Fibroblast of peridontal ligament (primary cell): Measurements from ENCODE around the gene C5orf52.
"Not testable (repeated sequence)": the region's sequence is repeated elsewhere in the genome, so short reads cannot be mapped to it uniquely, and the experiment has no call there.

Experiments
- DNase-seq: peaks from one replicate; pipeline ENCODE4 v3.0.0-alpha.2; 2010; ENCODE audit errors: extremely low read depth

The C5orf52 gene

GRCh38 chr5:157677931-157678330 is 6.6 kb downstream of the C5orf52 start:
- no peak for DNase-seq

GRCh38 chr5:157679801-157680200 is 8.5 kb downstream of the C5orf52 start:
- DNase-seq, result no peak

DNA sequence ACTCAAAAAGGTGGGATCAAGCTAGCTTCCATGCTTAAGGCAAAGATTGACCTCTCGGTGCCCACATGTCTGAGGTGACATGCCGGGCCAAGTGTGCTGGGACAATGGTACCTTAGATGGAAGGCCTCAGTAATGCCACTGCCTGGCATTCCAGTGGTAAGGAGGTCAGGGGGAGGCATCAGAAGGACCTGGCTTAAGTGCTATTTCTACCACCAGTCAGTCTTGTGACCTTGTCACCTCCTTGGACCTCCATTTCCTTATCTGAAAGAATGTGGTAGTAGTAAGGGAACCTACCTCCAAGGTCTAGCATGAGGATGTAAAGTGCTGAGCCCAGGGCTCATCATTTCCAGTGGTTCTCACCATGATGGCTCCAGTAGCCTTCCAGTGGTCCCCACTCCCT is 8.9 kb downstream of the C5orf52 start:
- no peak for DNase-seq

- no peak for DNase-seq
These were observed 9.7 kb downstream of the C5orf52 start for GRCh38 chr5:157681048-157681447.

GRCh38 chr5:157682257-157682656 is 10.9 kb downstream of the C5orf52 start:
- no peak for DNase-seq

DNA sequence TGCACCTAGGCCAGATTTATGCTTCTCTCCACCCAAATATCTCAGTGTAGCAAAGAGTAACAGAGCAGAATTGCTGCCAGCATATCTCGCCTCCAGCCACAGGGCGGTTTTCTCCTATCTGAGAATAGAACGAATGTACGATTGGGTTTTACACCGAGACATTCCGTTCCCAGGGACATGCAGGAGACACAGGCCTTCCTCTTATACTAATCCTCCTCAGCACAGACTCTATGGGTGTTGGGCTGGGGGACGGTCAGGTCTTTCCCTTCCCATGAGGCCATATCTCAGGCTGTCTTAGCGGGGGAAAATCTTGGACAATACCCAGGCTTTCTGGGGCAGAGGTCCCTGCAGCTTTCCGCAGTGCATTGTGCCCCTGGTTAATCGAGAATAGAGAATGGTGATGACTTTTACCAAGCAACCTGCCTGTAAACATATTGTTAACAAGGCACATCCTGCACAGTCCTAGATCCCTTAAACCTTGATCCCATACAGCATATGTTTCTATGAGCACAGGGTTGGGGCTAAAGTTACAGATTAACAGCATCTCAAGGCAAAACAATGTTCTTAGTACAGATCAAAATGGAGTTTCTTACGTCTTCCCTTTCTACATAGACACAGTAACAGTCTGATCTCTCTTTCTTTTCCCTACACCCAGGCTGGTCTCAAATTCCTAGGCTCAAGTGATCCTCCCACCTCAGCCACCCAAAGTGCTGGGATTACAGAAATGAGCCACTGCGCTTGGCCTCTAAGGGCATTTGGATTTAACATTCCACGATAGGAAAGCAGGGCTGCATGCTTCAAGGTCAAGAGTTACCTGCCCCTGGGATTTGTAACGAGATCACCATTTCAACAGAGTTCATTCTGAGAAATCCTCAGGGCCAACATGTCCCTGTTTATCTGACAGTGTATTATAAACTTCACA is 15.2 kb downstream of the C5orf52 start:
- not testable (repeated sequence) for DNase-seq

DNA sequence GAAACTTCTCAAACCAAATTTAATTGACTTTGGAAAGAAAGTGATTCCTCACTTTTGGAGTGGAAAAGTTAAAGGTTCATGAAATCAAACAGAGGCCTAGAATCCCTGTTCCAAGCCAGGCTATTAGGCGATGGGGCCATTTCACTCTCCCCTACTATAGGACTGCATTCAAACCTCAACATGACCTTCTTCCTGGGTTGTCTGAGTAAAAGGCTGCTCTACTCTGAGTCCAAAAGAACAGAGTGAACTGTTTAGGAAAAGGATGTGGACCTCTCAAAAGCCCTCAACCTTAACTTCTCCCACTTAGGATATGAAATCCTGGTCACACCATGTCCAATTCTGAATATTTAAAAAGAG is 15.8 kb downstream of the C5orf52 start:
- no peak for DNase-seq

DNA sequence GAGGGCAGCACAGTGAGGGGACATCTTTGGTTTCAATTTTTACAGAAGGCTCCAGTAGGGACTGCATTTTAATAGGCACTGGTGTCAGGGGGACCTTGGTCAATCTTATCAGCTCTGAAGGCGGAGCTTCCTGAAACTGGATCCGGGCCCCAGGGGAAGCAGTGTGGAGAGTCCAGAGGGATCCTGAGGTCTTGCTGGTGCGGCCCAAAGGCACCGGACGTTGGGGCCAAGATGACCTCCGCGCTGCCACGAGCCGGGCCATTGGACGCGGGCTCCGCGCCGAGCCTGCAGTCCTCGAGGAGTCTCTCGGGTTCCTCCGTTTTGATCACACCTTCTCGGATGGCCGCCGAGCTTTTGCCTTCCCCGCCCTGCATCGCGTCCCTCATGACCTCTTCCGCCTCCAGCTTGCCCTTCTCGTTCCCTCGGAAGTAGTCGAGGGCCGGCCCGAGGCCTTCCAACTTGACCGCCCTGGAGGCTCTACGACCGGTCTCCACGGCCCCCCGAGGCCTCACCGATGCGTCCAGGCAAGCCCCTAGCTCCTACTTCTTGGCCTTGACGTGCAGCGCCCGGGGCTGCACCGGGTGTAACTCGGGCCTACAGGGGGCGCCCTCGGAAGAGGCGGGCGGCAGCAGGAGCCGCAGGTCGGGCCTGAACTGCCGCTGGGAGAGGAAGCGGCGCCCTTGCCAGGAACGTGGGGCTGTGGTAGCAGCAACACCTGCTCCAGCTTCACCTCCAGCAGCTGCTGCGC is 18.8 kb downstream of the C5orf52 start:
- DNase-seq, result no peak

GRCh38 chr5:157690690-157691433 is 19.5 kb downstream of the C5orf52 start:
- DNase-seq, result no peak

GRCh38 chr5:157693816-157694215 is 22.5 kb downstream of the C5orf52 start:
- DNase-seq, result not testable (repeated sequence)

DNA sequence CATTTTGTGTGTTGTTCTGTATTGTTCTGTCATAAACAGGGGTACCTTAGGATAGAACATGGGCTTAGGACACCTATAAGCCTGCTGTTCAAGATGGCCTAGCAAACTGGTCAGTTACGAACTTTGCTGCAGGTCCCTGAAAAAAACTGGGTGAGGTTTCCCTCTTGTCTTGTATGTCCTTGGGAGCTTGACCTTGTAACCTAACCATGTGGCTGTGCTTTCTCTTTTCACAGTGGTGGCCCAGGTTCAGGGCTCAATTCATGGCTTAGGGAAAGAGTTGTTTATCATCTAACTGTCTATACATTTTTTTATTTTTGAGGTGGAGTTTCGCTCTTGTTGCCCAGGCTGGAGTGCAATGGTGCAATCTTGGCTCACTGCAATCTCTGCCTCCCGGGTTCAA is 24.8 kb downstream of the C5orf52 start:
- not testable (repeated sequence) for DNase-seq

- not testable (repeated sequence) for DNase-seq
These were observed 27.3 kb downstream of the C5orf52 start for GRCh38 chr5:157698674-157699073.

DNA sequence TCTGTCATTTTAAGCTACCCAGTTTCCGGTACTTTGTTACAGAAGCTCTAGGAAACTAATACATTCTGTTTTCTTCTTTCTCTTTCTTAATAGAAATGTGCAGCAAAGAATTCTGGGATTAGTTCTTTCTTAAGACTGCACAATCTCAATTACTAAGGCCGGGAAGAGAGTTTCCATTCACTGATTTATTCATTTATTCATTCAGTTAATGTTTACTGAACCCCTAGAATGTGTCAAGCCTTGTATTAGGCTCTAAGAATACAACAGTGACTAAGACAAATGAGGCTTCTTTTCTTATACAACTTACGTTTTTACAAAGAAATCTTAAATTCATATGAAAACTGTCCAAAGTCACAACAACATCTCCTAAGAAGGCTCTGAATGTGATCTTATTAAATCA is 32.4 kb downstream of the C5orf52 start:
- no peak for DNase-seq

- DNase-seq, result peak; percentile 55
These were observed 37.5 kb downstream of the C5orf52 start for GRCh38 chr5:157708866-157709265.

- DNase-seq, result no peak
These were observed 38.0 kb downstream of the C5orf52 start for GRCh38 chr5:157709346-157709745.

DNA sequence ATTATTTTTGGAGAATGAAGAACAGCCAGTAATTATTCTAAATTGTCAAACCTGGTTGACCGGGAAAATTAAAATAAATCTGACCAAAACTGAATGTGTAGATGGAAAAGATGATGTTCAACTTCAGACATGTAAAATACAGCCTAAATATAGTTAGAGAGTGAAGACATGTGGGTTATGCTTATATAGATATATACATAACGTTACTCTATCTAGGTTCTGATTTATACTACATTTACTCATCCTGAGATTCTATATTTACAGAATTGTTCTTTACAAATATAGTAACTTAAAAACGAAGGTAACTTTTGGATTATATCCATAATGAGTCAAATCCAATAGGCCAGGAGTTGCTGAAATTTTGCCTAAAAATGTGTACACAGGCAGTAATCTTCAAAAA is 39.1 kb downstream of the C5orf52 start:
- no peak for DNase-seq

DNA sequence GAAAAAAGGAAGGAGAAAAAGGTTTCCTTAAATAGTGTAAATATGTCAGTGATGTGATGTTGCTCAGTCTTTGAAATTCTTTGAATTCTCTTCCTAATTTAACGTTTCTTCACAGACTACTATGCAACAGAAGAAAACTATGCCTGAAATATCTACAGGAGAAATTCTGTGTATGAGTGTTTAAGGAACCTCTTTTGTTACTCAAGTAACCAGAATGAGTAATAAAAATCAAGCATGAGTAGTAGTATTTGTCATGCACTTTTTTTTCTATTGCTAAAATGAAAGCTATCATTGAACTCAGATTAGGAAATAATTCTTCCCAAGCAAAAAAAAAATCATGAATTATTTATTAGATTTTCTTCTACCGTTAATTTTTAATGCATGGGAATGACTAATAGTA is 39.5 kb downstream of the C5orf52 start:
- DNase-seq, result peak; percentile 86

GRCh38 chr5:157713830-157714595 is 42.7 kb downstream of the C5orf52 start:
- DNase-seq, result no peak

DNA sequence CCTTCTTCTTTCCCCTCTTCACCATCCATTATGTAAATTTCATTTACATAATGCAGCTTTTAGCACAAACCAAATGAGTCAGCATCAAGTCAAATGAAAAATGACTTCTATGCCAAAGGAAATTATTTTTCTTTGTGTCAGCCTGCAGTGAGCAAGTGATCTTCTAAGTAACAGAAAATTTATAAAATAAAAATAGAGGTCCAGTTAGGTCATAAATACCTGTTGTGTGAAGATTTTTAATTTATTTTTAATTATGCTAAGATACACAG is 43.2 kb downstream of the C5orf52 start:
- DNase-seq, result no peak

DNA sequence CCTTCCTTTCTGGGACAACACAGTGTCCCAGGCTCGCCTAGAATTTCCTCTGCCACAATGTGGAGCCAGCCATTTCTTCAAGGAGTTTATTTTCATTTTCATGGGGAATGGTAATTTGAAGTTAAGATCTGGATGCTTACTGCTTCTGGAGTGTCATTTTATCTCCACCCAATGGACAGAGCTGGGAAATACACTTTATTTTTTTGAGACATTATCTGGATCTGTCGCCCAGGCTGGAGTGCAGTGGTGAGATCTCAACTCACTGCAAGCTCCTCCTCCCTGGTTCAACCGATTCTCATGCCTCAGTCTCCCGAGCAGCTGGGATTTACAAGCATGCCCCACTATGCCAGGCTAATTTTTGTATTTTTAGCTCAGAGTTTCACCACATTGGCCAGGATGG is 47.2 kb downstream of the C5orf52 start:
- DNase-seq, result peak; percentile 89

DNA sequence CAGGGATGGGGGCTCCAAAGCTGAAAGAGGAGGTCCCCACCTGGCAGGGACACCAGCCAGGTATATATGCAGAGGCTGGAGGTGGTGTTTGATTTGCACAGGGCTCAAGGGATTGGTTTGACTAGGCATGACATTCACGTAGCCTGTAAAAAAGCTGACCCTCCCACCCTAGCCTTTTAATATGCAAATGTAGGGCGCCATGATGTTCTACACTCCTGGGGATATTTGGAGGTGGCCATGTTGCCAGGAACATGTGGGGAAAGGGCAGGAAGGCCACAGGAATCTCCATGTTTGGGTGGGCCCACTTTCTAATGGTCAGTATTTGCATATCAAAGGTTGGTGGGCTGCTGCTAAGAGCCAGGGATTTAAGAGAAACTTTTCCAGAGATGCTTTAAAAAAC is 47.9 kb downstream of the C5orf52 start:
- no peak for DNase-seq

DNA sequence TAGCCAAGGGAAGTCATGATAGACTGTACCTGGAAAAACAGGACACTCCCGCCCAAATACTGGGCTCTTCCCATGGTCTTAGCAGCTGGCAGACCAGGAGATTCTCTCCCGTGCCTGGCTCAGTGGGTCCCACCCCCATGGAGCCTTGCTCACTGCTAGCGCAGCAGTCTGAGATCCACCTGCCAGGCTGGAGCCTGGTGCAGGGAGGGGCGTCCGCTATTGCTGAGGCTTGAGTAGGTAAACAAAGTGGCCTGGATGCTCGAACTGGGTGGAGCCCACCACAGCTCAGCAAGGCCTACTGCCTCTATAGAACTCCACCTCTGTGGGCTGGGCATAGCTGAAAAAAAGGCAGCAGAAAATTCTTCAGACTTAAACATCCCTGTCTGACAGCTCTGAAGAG is 49.8 kb downstream of the C5orf52 start:
- DNase-seq, result no peak
